ENCODE results near the gene ADCY10. TPM values are rescaled to one million over a fixed set of nuclear protein-coding genes. Genes with fewer than 3 reads are reported as not detected.
"Not testable (repeated sequence)": the region's sequence is repeated elsewhere in the genome, so short reads cannot be mapped to it uniquely, and the experiment has no call there.

Gene ADCY10
- polyA plus RNA-seq, 1 donor: 0.25 TPM

DNA sequence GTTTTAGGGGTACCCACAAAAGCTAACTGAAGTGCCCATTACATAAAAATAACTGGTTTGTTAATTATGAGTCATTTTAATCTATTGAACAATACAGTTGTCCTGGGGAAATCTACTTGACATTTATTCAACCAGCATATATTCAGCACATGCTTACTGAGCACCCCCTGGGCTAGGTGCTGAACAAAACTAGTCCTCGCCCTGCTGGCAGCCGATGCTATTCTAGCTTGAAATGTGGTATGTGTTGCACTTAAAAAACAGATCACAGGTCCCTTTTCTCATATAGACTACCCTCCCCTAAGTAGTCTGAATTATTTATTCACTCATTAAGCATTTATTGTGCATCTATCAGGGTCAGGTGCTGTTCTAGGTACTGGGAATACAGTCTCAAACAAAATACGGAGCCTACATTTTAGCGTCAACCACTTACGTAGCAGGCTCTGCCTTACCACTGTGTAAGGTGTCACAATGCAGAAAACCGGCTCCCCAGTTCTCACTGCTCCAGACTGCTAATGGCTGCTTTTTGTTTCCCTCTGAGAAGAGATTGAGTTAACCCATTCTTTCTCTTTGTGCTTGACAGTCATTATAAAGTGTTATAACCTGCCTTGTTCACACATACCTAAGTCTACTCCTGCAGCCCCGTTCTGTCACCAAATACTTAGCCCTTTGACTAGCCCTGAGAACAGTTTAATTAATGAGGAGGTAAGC is 57.1 kb downstream of the ADCY10 start:
- DNase-seq: no peak
- 73% methylated on average over 1 of the region's 7 CpGs for WGBS (ENCODE audit: insufficient coverage, low lambda C conversion rate)
- Histone ChIP-seq H3K27me3 (ENCODE audit: control insufficient read depth, insufficient read depth, low read length) (no peaks in the 10 kb centered on the region), H3K4me1 (ENCODE audit: control insufficient read depth, insufficient read depth, low read length) (no peaks in the 10 kb centered on the region), H3K27ac (ENCODE audit: low read length) (no peak overlapping the region), H3K4me3 (ENCODE audit: low read length) (no peak overlapping the region), H3K36me3 (ENCODE audit: control insufficient read depth, insufficient read depth, low read length) (no peaks in the 10 kb centered on the region), H3K9me3 (ENCODE audit: control insufficient read depth, low read depth, low read length) (no peaks in the 10 kb centered on the region)

DNA sequence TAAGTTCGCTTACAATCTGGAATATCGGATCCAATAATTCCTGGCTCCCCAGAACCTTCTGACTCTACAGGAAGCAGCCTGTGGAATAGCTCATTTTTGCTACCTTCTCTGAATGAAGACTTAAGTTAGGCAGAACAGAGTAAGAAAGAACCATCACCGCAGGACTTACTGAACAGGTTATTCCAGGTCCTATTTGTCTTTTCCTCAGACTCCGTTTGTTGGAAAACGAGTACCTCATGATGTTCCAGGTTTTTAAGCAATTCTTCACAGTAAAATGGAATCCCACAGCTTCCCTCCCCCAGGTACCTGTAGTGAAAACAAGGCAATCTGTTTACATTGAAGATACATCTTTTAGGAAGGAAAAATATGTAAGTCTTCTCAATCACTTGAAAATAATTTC is 59.8 kb downstream of the ADCY10 start:
- no CpG with 5 or more reads among the region's 5 CpGs for WGBS (ENCODE audit: insufficient coverage, low lambda C conversion rate)
- no peaks in the 10 kb centered on the region for H3K4me1 ChIP-seq (ENCODE audit: control insufficient read depth, insufficient read depth, low read length)
- no peak for DNase-seq
- no peaks in the 10 kb centered on the region for H3K27me3 ChIP-seq (ENCODE audit: control insufficient read depth, insufficient read depth, low read length)
- no peaks in the 10 kb centered on the region for H3K9me3 ChIP-seq (ENCODE audit: control insufficient read depth, low read depth, low read length)
- H3K36me3 ChIP-seq (ENCODE audit: control insufficient read depth, insufficient read depth, low read length): no peaks in the 10 kb centered on the region
- H3K27ac ChIP-seq (ENCODE audit: low read length): no peak overlapping the region
- H3K4me3 ChIP-seq (ENCODE audit: low read length): no peak overlapping the region

DNA sequence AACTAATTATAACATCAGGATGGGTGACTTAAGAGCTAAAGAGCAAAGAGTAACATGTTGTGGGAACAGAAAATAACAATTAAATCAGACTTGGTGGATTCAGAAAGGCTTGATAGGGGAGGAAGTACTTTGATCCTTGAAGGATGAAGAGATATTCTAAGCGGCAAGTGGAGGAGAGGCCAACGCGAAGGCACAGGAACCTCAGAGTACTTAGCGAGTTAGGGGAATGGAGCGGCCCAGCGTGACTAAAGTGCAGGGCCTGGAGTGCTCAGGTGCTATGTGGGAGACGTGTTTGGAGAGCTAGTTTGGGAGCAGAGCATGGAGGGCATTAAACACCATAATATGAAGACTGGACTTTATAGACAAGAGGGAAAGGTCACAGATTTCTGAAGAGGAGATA is 64.3 kb downstream of the ADCY10 start:
- no peak for DNase-seq
- H3K27ac ChIP-seq (ENCODE audit: low read length): no peak overlapping the region
- 83% methylated on average over 3 of the region's 7 CpGs for WGBS (ENCODE audit: insufficient coverage, low lambda C conversion rate)

DNA sequence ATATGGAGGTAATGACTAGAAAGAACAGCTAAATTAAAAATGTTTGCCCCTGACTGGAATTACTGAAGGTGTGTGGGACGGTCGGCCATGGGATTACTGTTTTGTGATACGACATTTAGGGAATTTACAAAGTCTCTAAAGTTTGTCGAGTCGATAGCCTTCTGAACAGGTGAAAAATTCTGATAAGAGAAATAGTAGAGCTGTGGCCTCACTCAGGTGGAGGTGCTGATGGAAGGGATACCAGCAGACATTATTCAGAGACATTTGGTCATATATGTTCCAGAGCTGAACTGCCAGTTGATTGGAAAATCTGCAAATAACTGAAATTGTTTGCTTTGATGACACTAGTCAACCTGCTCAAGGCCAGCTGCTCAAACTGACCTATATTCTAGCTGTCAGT is 71.1 kb downstream of the ADCY10 start:
- no peak for DNase-seq
- no peak overlapping the region for H3K4me3 ChIP-seq (ENCODE audit: low read length)
- no peak overlapping the region for H3K27ac ChIP-seq (ENCODE audit: low read length)
- H3K4me1 ChIP-seq (ENCODE audit: control insufficient read depth, insufficient read depth, low read length): no peaks in the 10 kb centered on the region
- H3K9me3 ChIP-seq (ENCODE audit: control insufficient read depth, low read depth, low read length): no peaks in the 10 kb centered on the region
- no peaks in the 10 kb centered on the region for H3K27me3 ChIP-seq (ENCODE audit: control insufficient read depth, insufficient read depth, low read length)
- H3K36me3 ChIP-seq (ENCODE audit: control insufficient read depth, insufficient read depth, low read length): no peaks in the 10 kb centered on the region
- 29% methylated on average over 2 of the region's 5 CpGs for WGBS (ENCODE audit: insufficient coverage, low lambda C conversion rate)

More for the DNA sequence above, 64.3 kb downstream of the ADCY10 start:
- no peak overlapping the region for H3K4me3 ChIP-seq (ENCODE audit: low read length)
- no peaks in the 10 kb centered on the region for H3K9me3 ChIP-seq (ENCODE audit: control insufficient read depth, low read depth, low read length)
- H3K27me3 ChIP-seq (ENCODE audit: control insufficient read depth, insufficient read depth, low read length): no peaks in the 10 kb centered on the region
- no peaks in the 10 kb centered on the region for H3K36me3 ChIP-seq (ENCODE audit: control insufficient read depth, insufficient read depth, low read length)
- H3K4me1 ChIP-seq (ENCODE audit: control insufficient read depth, insufficient read depth, low read length): no peaks in the 10 kb centered on the region

DNA sequence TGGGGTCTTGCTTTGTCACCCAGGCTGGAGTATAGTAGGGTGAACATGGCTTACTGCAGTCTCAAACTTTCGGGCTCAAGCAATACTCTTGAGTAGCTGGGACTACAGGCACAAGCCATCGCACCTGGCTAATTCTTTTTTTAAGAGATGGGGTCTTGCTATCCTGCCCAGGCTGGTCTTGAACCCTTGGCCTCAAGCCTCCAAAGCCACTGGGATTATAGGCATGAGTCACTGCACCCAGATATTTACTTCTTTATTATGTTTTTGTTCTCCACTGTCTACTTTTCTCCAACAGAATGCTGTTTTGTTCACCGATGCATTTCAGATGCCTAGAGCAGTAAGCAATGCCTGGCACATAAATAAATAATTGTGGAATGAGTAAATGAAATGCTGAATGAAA is 72.4 kb downstream of the ADCY10 start:
- DNase-seq: no peak
- WGBS (ENCODE audit: insufficient coverage, low lambda C conversion rate): 100% methylated on average over 1 of the region's 3 CpGs
- Histone ChIP-seq H3K4me3 (ENCODE audit: low read length) (no peak overlapping the region), H3K9me3 (ENCODE audit: control insufficient read depth, low read depth, low read length) (no peaks in the 10 kb centered on the region), H3K4me1 (ENCODE audit: control insufficient read depth, insufficient read depth, low read length) (no peaks in the 10 kb centered on the region), H3K36me3 (ENCODE audit: control insufficient read depth, insufficient read depth, low read length) (no peaks in the 10 kb centered on the region), H3K27ac (ENCODE audit: low read length) (no peak overlapping the region), H3K27me3 (ENCODE audit: control insufficient read depth, insufficient read depth, low read length) (no peaks in the 10 kb centered on the region)

DNA sequence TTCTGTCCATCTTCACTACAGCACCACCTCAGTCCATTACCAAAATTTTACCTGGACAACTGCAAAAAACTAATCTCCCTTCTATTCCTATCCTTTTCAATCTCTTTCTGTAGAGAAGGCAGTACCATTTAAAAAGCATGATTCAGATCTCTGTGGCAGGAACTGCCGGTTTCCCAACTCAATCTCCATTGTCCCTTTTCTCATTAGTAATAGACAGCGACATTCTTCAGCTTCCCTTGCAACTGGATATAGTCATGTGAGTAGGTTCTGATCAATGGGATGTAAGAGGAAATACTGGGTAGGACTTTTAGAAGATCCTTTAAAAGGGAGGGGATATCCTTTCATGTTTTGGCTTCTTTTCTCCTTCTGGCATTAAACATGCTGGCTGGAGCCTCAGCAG is 74.9 kb downstream of the ADCY10 start:
- Histone ChIP-seq H3K27me3 (ENCODE audit: control insufficient read depth, insufficient read depth, low read length) (no peaks in the 10 kb centered on the region), H3K9me3 (ENCODE audit: control insufficient read depth, low read depth, low read length) (no peaks in the 10 kb centered on the region), H3K36me3 (ENCODE audit: control insufficient read depth, insufficient read depth, low read length) (no peaks in the 10 kb centered on the region), H3K4me3 (ENCODE audit: low read length) (no peak overlapping the region), H3K27ac (ENCODE audit: low read length) (no peak overlapping the region), H3K4me1 (ENCODE audit: control insufficient read depth, insufficient read depth, low read length) (no peaks in the 10 kb centered on the region)
- 100% methylated on average over 1 of the region's 2 CpGs for WGBS (ENCODE audit: insufficient coverage, low lambda C conversion rate)
- DNase-seq: no peak

DNA sequence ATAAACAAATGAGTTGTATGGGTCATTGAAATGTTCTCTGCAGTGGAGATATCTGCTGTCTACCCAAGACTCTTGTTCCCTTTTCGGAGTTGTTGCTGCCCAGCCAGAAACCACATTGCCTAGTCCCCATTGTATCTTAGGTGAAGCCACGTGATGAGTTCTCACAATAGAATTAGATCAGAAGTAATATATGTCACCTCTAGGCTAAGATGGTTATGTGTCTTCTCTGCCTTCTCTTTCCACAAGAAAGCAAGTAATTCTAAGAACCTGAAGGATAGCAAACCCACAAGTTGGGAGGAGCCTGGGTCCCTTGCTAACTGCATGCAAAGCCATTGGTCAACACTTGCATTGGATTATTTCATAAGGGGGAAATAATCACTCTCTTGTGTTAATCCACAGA is 76.6 kb downstream of the ADCY10 start:
- WGBS (ENCODE audit: insufficient coverage, low lambda C conversion rate): no CpG with 5 or more reads among the region's 2 CpGs
- Histone ChIP-seq H3K36me3 (ENCODE audit: control insufficient read depth, insufficient read depth, low read length) (no peaks in the 10 kb centered on the region), H3K9me3 (ENCODE audit: control insufficient read depth, low read depth, low read length) (no peaks in the 10 kb centered on the region), H3K4me3 (ENCODE audit: low read length) (no peak overlapping the region), H3K27me3 (ENCODE audit: control insufficient read depth, insufficient read depth, low read length) (no peaks in the 10 kb centered on the region), H3K27ac (ENCODE audit: low read length) (no peak overlapping the region), H3K4me1 (ENCODE audit: control insufficient read depth, insufficient read depth, low read length) (no peaks in the 10 kb centered on the region)
- no peak for DNase-seq

DNA sequence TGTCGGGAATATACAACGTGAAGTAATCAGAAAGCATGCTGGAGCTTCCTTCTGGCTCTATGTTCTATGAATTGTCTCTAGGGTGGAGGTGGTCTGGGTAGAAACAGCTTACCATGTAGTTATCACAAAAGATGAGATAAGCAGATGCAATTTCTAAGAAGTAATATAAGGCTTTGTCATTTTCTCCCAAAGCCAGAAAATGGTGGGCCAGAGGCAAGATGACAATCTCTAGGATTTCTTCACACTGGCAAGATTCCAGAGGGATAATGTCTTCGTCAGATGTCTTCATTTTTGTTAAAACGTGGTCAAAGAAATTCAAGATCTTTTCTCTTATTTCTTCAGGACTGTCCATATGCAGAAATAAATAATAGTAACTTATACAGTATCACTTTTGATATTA is 77.7 kb downstream of the ADCY10 start:
- Histone ChIP-seq H3K27ac (ENCODE audit: low read length) (no peak overlapping the region), H3K4me3 (ENCODE audit: low read length) (no peak overlapping the region), H3K36me3 (ENCODE audit: control insufficient read depth, insufficient read depth, low read length) (no peaks in the 10 kb centered on the region), H3K4me1 (ENCODE audit: control insufficient read depth, insufficient read depth, low read length) (no peaks in the 10 kb centered on the region), H3K9me3 (ENCODE audit: control insufficient read depth, low read depth, low read length) (no peaks in the 10 kb centered on the region), H3K27me3 (ENCODE audit: control insufficient read depth, insufficient read depth, low read length) (no peaks in the 10 kb centered on the region)
- no CpG with 5 or more reads among the region's 4 CpGs for WGBS (ENCODE audit: insufficient coverage, low lambda C conversion rate)
- DNase-seq: no peak

DNA sequence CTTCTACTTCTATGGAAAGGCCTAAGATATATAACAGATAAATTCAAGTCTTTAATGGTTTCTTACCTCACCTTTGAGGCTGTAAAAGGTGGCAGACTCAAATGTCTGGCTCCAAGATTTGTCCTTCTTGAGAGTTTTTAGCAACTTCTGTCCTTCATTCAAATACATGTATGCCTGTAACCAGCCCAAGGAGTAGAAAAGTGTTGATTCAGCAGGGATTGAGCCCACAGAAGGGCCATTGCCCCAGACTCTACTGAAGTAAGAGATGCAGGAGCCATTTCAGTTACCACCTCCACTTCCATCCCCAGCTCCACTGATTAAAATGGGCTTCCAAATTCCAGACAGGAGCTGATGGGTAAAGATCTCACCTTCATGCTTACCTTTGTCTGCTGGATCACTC is 80.0 kb downstream of the ADCY10 start:
- no peaks in the 10 kb centered on the region for H3K27me3 ChIP-seq (ENCODE audit: control insufficient read depth, insufficient read depth, low read length)
- H3K4me3 ChIP-seq (ENCODE audit: low read length): no peak overlapping the region
- DNase-seq: no peak
- no peaks in the 10 kb centered on the region for H3K4me1 ChIP-seq (ENCODE audit: control insufficient read depth, insufficient read depth, low read length)
- no peaks in the 10 kb centered on the region for H3K9me3 ChIP-seq (ENCODE audit: control insufficient read depth, low read depth, low read length)
- no peaks in the 10 kb centered on the region for H3K36me3 ChIP-seq (ENCODE audit: control insufficient read depth, insufficient read depth, low read length)
- no peak overlapping the region for H3K27ac ChIP-seq (ENCODE audit: low read length)

DNA sequence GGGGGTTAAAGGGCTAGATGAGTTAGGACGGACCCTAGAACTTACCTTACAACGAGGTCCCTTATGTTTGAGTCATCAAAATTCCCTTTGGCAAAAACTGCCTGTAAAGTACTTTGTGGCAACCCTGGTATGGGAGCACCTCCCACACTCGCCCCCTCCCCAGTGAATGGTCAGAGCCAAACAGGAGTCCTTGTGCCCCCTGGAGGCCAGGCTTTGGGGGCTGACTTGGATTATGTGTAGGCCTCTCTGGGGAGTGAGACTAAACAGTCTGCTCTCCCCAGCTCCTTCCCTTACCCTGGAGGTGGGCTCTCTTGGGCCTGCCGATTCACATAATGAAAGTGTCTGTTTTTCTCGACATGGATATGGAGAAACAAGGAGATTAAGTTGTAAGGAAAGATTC is 81.2 kb downstream of the ADCY10 start:
- no peaks in the 10 kb centered on the region for H3K36me3 ChIP-seq (ENCODE audit: control insufficient read depth, insufficient read depth, low read length)
- WGBS (ENCODE audit: insufficient coverage, low lambda C conversion rate): no CpG with 5 or more reads among the region's 5 CpGs
- DNase-seq: no peak

DNA sequence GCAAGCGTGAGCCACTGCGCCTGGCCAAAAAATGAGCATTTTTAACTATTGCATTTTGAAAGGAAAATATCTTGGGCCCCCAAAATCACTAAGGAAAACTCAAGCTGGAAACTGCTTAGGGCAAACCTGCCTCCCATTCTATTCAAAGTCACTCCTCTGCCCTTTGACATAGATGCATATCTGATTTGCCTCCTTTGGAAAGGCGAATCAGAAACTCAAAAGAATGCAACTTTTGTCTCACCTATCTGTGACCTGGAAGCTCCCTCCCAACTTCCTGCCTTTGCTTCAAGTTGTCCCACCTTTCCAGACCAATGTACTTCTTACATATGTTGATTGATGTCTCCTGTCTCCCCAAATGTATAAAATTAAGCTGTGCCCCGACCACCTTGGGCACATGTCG is 83.3 kb downstream of the ADCY10 start:
- not testable (repeated sequence) for DNase-seq; H3K9me3 ChIP-seq (ENCODE audit: control insufficient read depth, low read depth, low read length); H3K27ac ChIP-seq (ENCODE audit: low read length); H3K36me3 ChIP-seq (ENCODE audit: control insufficient read depth, insufficient read depth, low read length); H3K4me1 ChIP-seq (ENCODE audit: control insufficient read depth, insufficient read depth, low read length); H3K4me3 ChIP-seq (ENCODE audit: low read length); H3K27me3 ChIP-seq (ENCODE audit: control insufficient read depth, insufficient read depth, low read length)
- no CpG with 5 or more reads among the region's 5 CpGs for WGBS (ENCODE audit: insufficient coverage, low lambda C conversion rate)

More for the DNA sequence above, 81.2 kb downstream of the ADCY10 start:
- Histone ChIP-seq H3K4me3 (ENCODE audit: low read length) (no peak overlapping the region), H3K27ac (ENCODE audit: low read length) (no peak overlapping the region), H3K4me1 (ENCODE audit: control insufficient read depth, insufficient read depth, low read length) (no peaks in the 10 kb centered on the region), H3K27me3 (ENCODE audit: control insufficient read depth, insufficient read depth, low read length) (no peaks in the 10 kb centered on the region), H3K9me3 (ENCODE audit: control insufficient read depth, low read depth, low read length) (no peaks in the 10 kb centered on the region)
